Measurements from ENCODE around the gene TMEM200A.

TMEM200A gene

DNA sequence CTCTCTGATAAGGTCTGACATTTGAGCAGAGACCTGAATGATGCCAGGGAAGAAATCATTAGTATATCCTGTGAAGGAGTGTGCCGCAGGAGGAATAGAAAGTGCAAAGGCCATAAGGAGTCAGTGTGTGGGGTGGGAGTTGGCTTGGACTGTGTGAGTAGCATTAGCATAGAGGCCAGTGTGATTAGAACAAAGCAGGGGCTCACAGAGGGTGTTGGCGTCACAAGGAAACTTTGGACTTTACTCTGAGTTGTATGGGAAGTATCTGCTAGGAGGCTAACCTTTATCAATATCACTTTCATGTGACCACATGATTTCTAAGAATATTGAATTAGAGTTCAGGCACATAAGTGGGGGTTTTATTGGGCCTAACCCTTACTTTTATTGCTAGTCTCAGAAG, 12.1 kb downstream of the TMEM200A start:
- DNase-seq, result no peak

DNA sequence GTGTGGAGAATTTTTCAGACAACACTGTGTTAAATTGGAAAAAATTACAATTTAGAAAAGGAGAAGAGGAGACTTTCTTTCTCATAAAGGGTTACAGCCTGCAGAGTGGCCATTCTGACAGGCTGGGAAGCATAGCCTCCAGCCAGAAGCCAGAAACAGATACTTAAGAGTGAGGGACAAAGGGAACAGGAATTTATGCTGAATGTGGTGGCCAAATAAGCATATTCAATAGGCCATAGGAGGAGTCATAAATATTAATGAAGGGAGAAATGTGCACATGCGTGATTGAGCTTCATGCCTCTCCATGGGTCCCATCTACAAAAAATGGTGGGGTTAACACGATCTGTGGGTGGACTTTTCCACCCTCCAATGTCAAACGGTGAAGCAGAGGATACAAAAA, 13.4 kb downstream of the TMEM200A start:
- no peak for DNase-seq

DNA sequence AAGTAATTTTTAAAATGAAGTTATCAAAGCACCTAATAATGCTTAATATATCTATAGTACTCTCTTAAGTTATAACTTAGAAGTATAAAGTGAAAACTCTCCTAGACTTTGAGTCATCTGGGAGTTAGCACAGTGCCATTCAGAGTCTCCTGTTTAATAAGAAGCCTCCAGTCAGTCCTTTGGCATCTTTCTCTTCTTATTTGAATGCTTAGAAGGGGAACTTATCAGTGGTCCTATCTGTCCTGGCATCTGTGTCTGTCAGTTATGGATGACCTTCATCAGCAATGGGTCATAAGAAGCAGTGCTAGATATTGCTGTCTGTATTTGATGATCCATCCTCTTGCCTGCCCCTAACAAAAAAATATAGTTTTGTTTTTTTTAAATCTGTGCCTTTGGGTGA, 15.2 kb downstream of the TMEM200A start:
- DNase-seq, result no peak

DNA sequence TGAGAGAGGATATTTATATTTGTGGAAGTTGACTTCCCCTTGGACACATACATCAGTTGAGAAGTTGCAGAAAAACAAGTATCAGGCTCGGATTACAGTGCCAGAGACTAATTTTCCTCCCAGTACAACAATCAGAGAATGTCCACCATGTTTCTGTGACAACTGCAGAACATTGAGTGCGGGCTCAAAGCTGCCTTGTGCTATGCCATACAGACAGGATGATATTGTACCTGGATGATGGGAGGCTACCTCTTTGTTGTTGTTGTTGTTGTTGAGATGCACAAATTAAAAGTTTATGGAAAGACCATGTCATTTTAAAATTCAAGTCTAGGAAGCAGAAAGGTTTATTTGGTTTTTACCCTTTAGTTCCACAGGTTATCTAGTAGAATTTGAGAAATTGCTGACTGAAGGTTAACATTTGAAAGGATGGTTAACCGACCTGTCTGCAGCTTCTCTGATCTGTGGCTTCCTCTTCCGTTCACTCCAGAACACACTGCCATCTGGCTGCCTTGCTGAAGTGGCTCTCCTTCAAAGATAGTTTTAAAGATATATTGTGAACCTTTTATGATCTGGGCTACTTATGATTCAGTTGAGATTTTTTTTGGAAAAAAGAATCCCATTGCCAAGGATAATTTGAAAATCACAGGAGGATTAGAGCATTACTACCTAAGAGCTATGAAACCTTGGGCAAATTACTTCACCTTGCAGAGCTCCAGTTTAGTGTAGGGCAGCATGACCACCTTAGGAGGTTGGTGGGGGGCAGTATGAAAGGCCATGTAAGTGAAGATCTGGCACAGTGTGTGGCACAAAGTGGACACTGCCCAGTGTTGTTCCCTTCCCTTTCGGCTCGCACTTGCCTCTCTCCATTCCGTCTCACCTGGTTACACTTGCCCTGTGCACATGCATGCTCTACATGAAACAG, 15.9 kb downstream of the TMEM200A start:
- peak in 3 of 5 donors; percentile 26 to 66 (median 29) for DNase-seq

DNA sequence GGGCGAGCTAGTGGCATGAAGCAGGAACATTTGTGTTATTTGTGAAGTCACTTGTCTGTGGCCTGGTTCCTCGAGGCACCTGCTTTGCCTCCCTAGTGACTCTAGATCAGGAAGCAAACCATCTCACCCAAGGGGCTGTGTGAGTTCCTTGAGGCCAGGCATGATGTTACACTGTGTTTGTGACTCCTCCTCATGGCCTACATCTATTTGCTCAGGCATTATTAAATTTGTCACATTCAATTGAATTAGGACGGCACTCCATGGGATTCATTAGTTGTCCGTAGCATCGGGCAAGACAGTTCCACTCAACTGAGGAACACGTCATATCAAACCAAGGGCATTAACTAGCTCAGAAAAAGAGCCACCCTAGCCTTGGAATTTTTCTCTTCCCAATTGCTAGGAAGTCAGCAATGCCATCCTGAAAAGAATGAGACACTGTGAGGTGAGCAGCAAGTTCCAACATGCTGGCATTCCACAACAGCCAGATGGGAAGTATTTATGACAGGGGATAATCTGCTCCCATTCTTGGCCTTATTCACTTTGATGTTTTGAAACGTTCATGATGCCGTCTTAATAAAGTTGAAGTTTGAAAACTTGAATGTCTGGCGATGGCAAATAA, 17.2 kb downstream of the TMEM200A start:
- DNase-seq, result no peak

DNA sequence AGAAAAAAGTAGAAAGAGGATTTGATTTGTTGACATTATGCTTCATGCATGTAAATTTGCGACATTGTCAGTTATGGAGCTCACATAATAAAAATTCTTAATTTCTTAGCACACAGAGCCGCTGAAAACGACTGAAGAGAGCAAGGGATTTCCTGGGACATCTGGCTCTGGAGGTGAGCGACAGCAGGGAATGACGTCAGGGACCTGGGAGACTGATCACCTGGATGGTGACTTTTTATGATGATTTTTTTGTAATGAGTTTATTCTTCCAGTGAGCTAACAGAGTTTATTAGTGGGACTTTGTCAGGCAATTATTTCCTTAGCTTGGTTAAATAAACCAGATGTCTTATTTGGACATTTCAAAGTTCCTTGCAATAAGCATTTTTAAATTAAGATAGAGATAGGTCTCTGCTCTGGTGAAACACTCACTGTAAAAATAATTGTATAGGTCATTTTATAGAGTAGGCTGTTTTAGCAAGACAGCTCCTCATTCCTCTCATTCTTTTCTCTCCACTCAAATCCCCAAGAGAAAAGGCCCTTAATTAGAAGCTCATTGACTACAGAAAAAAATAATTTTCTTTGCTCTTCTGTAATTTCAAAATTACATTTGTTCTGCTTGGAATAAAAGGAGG, 19.4 kb downstream of the TMEM200A start:
- DNase-seq, result no peak

DNA sequence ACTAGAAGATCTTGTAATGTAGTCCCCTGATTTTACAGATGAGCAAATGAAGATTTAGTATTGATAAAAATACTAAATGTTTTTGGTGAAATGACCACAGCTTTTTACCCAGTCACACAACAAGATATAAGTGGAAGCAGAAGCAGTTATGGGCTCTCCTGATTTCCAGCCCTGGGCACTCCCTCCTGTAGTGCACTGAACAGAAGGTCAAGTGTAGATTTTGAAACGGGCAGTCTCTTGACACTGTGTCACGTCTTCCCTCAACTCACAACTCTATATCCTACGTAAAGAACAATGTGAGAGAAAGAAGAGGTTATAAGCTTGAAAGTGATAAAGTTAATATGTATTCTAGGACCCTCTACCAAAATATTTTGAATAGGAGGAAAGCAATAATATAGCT, 23.3 kb downstream of the TMEM200A start:
- DNase-seq, result no peak

DNA sequence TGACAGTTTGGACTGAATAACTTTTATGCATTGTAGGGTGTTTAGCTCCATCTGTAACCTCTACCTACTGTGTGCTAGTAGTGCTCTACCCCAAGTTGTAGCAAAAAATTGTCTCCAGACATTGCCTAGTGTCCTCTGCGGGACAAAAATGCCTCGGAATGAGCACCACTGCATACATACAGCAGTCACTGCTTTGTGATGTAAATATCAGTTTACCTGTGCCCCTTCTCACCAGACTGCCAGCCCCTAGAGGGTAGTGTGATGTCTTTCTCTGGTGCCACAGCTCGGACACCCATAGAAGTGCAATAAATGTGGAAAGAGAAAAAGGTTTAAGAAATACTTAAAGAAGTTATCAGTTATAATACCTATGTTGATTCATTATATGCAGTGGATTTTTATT, 25.1 kb downstream of the TMEM200A start:
- no peak for DNase-seq

DNA sequence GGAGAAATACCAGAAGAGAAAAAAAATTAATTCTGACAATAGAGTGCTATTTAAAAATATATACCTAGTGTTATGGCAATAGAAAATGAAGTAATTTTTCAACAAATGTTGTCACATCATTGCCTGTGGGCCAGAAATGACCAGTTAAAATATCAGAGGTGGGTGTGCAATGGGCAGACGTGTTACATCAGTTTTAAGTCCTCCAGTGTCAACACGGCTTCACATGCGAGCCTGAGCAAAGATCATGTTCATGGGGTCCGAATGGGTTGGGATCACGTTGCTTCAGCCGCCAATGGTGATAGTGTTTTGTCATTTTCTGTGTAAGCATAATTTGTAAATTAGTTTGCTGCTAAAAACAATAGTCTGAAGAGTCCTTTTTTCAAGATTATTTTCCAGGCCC, 27.5 kb downstream of the TMEM200A start:
- DNase-seq, result no peak

DNA sequence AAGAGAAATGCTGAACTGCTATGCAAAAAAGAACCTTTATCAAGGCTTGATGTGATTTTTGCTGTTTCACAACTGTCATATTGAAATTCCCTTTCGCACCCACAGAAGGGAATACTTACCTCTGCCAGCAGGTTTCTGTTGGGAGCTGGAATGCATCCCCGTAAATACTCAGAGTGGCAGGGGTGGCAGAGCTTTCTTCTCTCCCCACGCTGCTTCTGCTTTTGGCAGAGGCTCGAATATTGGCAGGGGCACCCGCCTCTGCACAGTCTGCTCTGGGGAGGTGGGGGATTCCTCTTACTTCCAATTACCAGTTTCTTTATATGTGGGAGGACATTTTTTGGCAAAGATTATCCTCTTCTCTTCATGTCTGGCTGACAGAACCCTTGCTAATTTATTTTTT, 28.4 kb downstream of the TMEM200A start:
- no peak for DNase-seq

DNA sequence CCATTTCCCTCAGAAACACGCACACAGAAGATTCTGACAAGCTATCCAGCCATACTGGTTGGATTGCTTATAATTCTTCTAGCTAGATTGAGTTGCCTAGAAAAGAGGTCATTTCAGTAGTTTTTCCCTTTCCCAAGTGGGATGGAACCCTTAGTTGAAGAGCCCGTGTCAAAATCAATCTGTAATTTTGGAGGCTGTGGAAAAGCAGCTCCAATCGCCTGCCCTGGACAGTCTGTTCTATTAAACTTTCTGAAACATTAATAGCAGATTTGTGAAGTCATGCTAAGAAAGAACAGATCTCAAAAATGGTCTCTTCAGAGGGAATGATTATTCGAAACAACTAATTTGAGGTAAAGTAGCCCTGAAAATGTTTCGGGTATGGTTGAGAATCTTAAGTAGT, 29.3 kb downstream of the TMEM200A start:
- no peak for DNase-seq

DNA sequence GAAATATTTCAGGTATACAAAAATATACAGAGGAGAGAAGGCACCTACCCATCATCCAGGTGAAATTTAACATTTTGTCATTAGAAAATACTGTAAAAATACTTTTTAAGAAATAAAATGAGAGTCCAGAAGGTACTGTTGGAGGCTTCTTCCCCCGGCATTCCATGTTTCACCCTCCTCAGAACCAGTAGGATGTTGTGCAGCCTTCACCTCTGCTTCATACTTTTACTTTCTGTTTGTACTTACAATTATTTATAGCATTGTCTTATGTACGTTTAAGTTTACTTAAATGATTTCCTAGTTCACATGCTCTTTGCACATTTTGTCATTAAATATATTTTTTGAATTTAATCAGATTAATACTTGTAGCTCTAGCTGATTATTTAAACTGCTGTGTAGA, 30.9 kb downstream of the TMEM200A start:
- no peak for DNase-seq

DNA sequence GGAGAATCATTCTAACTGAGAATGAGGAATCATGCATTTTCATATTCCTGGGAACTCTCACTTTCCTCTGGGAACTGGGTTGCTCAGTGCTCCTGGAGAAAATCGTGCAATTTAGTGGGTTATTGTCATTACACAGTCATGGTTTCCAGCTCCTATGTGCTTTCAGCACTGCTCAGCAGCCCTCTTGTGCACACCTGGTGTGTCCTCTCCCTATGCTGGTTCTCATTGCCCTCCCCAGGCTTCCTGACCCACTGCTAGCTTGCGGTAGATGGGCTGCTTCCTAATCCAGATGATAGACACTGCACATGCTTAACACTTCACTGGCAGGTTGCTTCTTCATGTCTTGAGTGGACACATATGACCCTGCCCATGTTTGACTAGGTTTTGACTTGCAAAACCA, 39.7 kb downstream of the TMEM200A start:
- no peak for DNase-seq

DNA sequence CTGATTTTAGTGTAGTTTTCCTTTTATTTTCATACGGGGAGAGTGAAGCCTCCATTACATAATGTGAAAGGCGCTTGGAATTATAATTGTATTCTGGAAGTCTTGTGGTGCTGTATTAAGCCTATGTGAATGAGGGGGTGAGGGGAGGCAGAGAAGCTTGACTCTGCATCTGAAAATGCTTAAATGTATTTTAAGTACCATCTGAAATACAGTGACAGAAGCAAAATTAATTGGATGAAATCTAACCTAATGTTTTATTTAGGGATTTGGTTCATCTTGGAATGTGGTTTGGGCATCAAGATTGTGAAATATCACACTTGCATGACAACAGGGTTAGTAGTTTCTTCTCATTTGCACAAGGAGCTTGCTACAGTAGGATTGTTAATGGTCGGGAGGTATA, 41.2 kb downstream of the TMEM200A start:
- DNase-seq, result no peak

DNA sequence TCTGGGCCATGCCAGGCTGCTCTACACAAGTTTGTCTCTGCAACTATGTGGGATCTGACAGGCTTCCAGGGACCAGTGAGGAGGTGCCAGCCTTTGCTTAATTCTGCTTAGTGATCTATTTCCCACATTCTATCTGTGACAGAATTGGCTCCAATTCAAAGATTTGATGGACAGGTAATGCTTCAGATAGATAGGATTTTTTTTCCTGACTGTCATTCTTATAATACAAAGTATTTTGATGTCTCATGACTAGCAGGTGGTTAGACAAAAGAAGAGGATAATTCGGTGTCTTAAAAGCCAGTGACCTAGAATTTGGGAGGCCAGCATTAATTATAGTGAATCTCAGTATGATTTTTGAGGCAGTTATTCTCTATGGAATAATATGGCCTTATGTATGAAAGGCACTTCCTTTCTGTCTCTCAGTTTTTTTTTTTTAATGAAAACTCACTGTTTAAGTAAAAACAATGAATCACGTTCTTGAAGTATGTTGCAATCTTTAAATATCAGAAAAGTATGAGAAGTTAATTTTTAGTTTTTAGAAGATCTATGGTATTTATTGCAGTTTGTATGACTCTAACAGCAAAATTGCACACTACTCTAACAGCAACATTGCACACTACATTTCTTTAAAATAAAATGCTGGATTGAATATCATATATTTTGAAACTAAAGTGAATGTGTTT, 43.7 kb downstream of the TMEM200A start:
- DNase-seq, result no peak

DNA sequence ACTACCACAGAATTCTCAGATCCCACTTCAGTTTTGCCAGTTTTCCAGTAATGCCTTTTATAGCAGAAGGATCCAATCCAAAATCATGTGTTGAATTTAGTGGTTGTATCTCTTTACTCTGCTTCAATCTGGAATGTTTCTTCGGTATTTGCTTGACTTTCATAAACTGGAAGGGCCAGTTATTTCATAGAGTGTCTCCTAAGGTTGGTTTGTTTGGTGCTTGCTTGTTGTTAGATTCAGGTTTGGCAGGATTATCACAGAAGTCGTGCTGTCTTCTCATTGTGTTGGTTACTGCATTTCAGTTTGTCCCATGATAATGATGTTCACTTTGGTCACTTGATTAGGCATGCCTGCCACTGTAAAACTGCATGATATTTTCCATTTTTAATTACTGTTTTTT, 45.7 kb downstream of the TMEM200A start:
- no peak for DNase-seq

DNA sequence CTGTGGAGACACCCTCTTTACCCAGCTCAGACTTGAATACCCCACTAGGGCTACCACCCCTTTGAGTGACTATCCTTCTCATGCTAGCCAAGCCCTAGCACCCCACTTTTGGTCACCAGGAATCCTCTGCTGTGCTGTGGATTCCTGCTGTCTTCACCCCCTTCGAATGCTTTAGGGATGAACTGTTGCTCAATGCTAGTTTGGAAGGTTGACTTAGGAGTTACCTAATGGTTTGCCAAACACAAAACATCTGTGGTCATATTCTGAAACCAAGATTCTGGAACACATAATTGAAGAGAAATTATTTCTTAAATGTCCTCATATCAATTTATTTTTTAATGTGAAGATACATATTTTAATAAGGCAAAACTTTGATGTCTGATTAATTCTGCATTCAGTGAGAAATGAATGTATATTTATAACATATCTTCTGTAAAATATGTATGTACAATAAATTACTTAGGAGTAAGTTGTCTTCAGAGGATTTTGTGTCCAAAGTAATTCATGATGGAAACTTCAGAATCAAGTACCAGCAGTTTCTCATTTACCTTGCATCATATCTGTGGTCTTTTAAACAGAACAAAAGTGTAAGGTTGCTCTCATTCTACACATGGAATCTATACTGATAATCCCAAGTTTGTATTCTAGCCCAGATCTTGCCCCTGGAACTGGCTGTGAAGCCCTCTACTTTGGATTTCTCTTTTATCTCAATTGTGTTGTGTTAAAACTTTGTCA, 46.9 kb downstream of the TMEM200A start:
- DNase-seq, result no peak

DNA sequence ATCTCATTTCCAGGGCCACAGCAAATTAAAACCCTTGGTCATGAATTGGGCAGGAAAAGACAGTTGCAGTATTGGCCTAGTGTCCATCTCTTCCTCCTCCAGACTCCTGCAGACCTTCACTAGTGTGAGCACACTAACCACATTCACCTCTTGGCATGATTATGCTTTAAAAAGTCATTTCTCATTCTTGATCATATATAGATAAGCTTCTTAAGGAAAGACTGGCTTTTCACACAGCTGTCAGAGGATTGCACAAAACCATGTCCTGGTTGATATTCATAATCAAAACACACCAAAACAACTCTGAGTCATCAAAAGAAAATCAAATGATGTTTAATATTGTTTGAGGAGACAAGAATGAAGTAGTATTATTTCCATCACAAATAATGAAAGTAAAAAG, 52.1 kb downstream of the TMEM200A start:
- peak in 1 of 5 donors; percentile 13 for DNase-seq

DNA sequence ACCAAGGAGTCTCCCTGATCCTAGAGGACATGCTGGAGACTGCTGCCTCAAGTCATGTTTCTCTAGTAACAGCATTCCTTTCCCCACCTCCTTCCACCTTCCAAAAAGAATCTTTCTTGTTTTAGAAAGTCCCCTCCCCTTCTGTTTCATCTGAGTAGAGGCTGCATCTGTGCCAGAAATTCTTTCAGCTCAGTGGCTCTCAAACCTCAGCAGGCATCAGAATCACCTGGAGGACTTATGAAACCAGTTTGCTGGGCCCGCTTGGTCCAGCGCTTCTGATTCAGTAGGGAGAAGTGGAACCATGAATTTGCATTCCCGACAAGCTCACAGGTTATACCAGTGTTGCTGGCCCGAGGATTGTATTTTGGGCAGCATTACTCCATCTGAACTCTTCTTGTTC, 55.1 kb downstream of the TMEM200A start:
- no peak for DNase-seq

DNA sequence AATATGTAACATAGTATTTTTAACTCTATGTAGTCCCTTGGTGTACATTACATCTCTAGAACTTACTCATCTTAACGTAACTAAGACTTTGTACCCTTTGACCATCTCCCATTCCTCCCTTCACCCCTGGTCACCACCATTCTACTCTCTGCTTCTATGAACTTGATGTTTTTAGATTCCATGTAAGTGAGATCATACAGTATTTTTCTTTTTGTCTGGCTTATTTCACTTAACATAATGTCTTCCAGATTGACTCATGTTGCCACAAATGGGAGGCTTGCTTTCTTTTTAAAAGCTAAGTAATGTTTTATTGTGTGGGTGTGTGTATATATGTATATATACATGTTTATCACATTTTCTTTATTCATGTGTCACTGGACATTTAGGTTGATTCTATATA, 55.8 kb downstream of the TMEM200A start:
- DNase-seq, result no peak

DNA sequence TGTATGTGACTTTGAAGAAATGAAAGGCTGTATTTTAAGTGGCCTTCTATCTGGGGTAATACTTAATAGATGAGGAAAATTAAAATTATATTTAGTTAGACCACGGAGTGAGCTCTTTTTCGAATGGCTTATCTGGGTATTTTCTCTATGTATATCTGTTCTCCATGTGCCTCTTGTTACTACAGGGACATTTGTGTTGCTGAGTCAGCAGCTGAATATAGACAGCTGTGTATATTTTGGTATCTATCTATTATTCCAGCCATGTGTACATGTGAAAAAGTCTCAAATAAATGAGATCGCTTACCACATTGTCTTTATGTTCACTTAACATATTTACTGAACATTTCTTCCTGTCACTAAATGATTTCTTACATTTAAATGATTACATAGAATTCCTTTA, 57.2 kb downstream of the TMEM200A start:
- no peak for DNase-seq

DNA sequence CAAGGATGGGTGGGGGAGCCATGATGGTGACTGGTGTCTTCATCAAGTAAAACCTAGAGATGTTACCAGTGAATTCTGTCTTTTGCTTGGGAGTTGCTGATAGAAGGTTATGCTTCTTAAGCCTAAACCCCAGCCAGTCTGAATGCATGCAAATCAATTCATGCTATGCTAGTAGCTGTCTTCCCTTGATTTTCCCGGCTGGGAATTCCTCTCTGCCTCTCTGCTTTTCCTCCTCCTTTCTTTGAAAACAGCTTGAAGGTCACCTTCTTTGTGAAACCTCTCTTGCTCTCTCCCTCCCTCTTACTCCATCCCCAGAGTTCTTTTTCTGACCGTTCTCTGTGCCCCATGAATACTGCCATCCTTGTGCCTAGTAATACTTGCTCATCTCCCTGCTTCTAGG, 58.9 kb downstream of the TMEM200A start:
- DNase-seq, result no peak

DNA sequence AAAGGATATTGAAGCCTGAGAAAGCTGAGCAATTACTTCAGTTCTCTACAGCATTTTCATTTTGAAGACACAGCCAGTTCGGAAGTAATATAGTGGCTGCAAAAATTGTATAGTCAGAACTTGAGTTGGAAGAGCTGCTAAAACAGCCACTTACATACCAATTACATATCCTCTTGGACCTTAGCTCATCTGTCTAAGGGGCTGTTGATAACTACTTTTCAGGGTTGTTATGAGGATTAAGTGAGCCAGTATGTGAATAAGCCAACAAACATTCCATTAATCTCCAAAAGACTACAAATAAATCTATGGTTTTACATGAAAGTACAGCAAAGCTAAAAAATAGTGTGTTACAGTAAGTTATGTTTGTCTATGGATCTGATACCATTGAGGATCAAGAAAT, 59.7 kb downstream of the TMEM200A start:
- no peak for DNase-seq
